ENCODE measurements around the gene COL4A6. TPM values are rescaled to one million over a fixed set of nuclear protein-coding genes. Genes with fewer than 3 reads are reported as not detected.

The COL4A6 gene
- polyA plus RNA-seq, 1 donor from 2014 or later = 1.6 TPM

DNA sequence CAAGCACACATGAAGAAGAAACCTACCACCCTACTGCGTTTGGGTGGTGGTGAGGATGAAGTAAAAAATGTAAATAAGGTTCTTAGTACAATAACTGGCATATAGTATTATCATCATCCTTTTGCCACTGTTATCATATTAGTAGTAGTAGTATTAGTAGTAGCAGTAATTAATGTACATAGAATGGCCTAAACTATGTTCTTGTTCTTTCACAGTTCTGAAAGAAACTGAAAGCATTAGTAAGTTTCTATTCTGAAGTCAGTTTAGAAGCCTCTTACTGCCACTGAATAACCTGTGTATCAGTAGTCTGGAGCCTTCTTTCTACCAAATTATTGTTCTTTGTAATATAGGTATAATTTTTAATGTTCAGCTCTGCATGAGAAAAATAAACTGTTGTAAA is 21.0 kb downstream of the COL4A6 start:
- no peaks in the 10 kb centered on the region for H3K27me3 ChIP-seq (ENCODE audit: insufficient read depth, low read depth, low read length)

GRCh38 chrX:108415891-108416290 is 22.3 kb downstream of the COL4A6 start:
- Histone ChIP-seq H3F3A (ENCODE audit: insufficient read depth, low read length, poor library complexity, severe bottlenecking) (no peaks in the 10 kb centered on the region), H3K79me2 (replicated peaks; ENCODE audit: insufficient read depth, low read length) (no peaks in the 10 kb centered on the region), H3K27ac (ENCODE audit: low read length) (no peak overlapping the region), H3K9ac (ENCODE audit: low read length) (no peak overlapping the region), H3K27me3 (ENCODE audit: insufficient read depth, low read depth, low read length) (no peaks in the 10 kb centered on the region), H3K36me3 (ENCODE audit: insufficient read depth, low read length) (no peaks in the 10 kb centered on the region), H4K20me1 (ENCODE audit: insufficient read depth) (no peaks in the 10 kb centered on the region), H3K4me2 (ENCODE audit: low read length) (no peak overlapping the region), H3K9me2 (ENCODE audit: insufficient read depth, low read length) (no peaks in the 10 kb centered on the region), H3K4me3 (ENCODE audit: low read length) (no peak overlapping the region), H2AFZ (ENCODE audit: low read depth, low read length) (no peak overlapping the region), H3K9me3 (ENCODE audit: low read length) (no peaks in the 10 kb centered on the region)
- TF ChIP-seq, protein P1, sequence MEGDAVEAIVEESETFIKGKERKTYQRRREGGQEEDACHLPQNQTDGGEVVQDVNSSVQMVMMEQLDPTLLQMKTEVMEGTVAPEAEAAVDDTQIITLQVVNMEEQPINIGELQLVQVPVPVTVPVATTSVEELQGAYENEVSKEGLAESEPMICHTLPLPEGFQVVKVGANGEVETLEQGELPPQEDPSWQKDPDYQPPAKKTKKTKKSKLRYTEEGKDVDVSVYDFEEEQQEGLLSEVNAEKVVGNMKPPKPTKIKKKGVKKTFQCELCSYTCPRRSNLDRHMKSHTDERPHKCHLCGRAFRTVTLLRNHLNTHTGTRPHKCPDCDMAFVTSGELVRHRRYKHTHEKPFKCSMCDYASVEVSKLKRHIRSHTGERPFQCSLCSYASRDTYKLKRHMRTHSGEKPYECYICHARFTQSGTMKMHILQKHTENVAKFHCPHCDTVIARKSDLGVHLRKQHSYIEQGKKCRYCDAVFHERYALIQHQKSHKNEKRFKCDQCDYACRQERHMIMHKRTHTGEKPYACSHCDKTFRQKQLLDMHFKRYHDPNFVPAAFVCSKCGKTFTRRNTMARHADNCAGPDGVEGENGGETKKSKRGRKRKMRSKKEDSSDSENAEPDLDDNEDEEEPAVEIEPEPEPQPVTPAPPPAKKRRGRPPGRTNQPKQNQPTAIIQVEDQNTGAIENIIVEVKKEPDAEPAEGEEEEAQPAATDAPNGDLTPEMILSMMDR (IDR thresholded peaks at IDR 0.05; ENCODE audit: poor library complexity, severe bottlenecking) = no peak
- TF ChIP-seq POLR2AphosphoS5 (IDR thresholded peaks at IDR 0.05) (no peak), MXI1 (conservative IDR thresholded peaks at IDR 0.05; ENCODE audit: poor library complexity, severe bottlenecking) (no peak)

More for the DNA sequence above, 21.0 kb downstream of the COL4A6 start:
- Histone ChIP-seq H3K36me3 (ENCODE audit: insufficient read depth, low read length) (no peaks in the 10 kb centered on the region), H3K9me3 (ENCODE audit: low read length) (no peaks in the 10 kb centered on the region), H3K4me3 (ENCODE audit: low read length) (no peak overlapping the region), H2AFZ (ENCODE audit: low read depth, low read length) (no peak overlapping the region), H4K20me1 (ENCODE audit: insufficient read depth) (no peaks in the 10 kb centered on the region), H3F3A (ENCODE audit: insufficient read depth, low read length, poor library complexity, severe bottlenecking) (no peaks in the 10 kb centered on the region), H3K9ac (ENCODE audit: low read length) (no peak overlapping the region), H3K27ac (ENCODE audit: low read length) (no peak overlapping the region), H3K4me2 (ENCODE audit: low read length) (no peak overlapping the region), H3K9me2 (ENCODE audit: insufficient read depth, low read length) (no peaks in the 10 kb centered on the region), H3K79me2 (replicated peaks; ENCODE audit: insufficient read depth, low read length) (no peaks in the 10 kb centered on the region)
- no peak for TF ChIP-seq EP300 (conservative IDR thresholded peaks at IDR 0.05; ENCODE audit: poor library complexity, severe bottlenecking)
- no peak for TF ChIP-seq TAF1 (IDR thresholded peaks at IDR 0.05; ENCODE audit: low read depth)
- TF ChIP-seq EZH2 (IDR thresholded peaks at IDR 0.05; ENCODE audit: borderline replicate concordance, insufficient read depth, low read length, poor library complexity, severe bottlenecking) = no peak
- TF ChIP-seq MXI1 (conservative IDR thresholded peaks at IDR 0.05; ENCODE audit: poor library complexity, severe bottlenecking) = no peak
- TF ChIP-seq, protein P1 (IDR thresholded peaks at IDR 0.05; ENCODE audit: poor library complexity, severe bottlenecking) = no peak
- no peak for TF ChIP-seq POLR2AphosphoS5 (IDR thresholded peaks at IDR 0.05)
- TF ChIP-seq, protein P2, sequence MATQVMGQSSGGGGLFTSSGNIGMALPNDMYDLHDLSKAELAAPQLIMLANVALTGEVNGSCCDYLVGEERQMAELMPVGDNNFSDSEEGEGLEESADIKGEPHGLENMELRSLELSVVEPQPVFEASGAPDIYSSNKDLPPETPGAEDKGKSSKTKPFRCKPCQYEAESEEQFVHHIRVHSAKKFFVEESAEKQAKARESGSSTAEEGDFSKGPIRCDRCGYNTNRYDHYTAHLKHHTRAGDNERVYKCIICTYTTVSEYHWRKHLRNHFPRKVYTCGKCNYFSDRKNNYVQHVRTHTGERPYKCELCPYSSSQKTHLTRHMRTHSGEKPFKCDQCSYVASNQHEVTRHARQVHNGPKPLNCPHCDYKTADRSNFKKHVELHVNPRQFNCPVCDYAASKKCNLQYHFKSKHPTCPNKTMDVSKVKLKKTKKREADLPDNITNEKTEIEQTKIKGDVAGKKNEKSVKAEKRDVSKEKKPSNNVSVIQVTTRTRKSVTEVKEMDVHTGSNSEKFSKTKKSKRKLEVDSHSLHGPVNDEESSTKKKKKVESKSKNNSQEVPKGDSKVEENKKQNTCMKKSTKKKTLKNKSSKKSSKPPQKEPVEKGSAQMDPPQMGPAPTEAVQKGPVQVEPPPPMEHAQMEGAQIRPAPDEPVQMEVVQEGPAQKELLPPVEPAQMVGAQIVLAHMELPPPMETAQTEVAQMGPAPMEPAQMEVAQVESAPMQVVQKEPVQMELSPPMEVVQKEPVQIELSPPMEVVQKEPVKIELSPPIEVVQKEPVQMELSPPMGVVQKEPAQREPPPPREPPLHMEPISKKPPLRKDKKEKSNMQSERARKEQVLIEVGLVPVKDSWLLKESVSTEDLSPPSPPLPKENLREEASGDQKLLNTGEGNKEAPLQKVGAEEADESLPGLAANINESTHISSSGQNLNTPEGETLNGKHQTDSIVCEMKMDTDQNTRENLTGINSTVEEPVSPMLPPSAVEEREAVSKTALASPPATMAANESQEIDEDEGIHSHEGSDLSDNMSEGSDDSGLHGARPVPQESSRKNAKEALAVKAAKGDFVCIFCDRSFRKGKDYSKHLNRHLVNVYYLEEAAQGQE (IDR thresholded peaks at IDR 0.05; ENCODE audit: borderline replicate concordance) = no peak
- TF ChIP-seq SMC3 (conservative IDR thresholded peaks at IDR 0.05; ENCODE audit: poor library complexity) = no peak
- no peak for TF ChIP-seq RAD21 (conservative IDR thresholded peaks at IDR 0.05)

Measured in neural cell (in vitro differentiated cells).